GM18508 (cell line): ENCODE results near the gene KLF16.

Experiments used
- ATAC-seq: cut with Tn5 transposase; IDR thresholded peaks from one replicate; pipeline ENCODE4 v1.9.1; 2021; ENCODE audit warnings: moderate number of reproducible peaks; ENCODE audit not compliant: insufficient read depth, unreplicated experiment

KLF16 gene

GRCh38 chr19:1871630-1872029, 8.3 kb upstream of the KLF16 start:
- ATAC-seq, result no peak

DNA sequence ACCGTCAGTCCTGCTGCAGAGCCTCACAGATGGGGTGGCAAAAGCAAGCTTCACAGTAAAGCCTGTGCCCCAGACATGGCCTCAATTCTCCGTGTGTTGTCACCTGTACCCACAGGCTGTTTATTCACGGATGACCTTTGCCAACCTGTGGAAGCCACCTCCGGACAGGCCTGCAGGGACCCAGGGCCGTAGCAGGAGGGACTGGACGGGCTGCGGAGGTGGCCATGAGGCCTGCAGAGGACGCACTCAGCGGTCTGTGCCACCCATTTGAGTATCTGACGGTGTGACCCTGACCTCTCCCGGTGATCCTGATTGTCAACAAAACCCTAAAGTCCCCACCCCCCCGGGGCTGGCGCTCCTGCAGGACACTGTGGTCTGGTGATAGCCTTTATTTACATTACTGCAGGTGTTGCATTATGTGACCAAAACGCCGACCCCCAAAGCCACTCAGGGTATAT, 7.8 kb upstream of the KLF16 start:
- no peak for ATAC-seq

DNA sequence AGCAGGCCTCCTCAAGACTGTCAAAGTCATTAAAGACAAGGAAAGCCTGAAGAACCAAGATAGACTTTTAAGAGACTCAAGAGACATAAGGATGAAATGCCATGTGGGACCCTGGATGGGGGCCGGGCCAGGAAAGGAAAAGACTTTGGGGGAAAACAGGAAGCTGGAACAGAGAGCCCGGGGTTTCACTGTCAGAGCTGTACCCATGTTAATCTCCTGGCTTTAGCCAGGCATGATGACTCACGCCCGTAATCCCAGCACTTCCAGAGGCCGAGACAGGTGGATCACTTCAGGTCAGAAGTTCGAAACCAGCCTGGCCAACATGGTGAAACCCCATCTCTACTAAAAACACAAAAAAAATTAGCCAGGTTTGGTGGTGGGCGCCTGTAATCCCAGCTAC, 5.6 kb upstream of the KLF16 start:
- no peak for ATAC-seq

DNA sequence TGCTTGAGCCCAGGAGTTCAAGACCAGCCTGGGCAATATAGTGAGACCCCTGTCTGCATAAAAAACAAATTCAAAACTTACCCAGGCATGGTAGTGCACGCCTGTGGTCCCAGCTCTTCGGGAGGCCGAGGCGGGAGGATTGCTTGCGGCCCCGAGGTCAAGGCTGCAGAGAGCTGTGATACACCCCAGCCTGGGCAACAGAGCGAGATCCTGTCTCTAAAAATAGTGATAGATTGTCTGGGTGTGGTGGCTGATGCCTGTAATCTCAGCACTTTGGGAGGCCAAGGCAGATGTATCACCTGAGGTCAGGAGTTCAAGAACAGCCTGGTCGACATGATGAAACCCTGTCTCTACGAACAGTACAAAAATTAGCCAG, 4.0 kb upstream of the KLF16 start:
- no peak for ATAC-seq

GRCh38 chr19:1866693-1867348, 3.4 kb upstream of the KLF16 start:
- ATAC-seq, result no peak

GRCh38 chr19:1865172-1866010, 2.0 kb upstream of the KLF16 start:
- ATAC-seq, result no peak

DNA sequence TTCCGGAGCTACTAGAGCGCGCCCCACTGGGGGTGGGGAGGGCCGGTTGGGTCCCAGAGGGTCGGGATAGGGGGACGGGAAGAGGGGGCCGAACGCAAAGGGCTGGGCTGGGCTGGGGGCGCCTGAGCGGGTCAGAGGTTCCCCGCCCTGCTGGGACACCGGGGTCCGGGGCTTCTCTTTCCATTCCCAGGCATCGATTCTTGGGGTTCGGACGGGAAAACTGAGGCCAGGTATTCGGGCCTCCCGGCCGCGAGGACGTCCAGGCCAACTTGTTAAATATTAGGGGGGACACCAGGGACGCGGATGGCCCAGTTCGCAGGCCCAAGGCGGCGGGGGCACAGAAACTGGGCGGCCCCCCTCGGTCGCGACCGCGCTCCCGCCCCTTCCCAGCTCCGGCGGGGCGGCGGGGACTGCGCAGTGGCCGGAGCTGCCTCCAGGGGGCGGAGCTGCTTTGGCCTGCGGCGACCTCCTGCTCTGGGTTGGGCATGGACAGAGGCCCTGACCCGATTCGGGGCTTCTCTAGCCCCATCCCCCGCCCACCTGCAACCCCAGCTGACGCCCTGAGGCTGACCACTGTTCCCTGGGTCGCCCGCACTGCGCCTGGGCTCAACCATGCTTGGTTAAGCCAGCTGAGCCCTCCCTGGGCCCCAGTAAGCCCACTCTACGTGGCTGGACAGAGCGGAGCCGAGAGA, 1.2 kb upstream of the KLF16 start:
- no peak for ATAC-seq

DNA sequence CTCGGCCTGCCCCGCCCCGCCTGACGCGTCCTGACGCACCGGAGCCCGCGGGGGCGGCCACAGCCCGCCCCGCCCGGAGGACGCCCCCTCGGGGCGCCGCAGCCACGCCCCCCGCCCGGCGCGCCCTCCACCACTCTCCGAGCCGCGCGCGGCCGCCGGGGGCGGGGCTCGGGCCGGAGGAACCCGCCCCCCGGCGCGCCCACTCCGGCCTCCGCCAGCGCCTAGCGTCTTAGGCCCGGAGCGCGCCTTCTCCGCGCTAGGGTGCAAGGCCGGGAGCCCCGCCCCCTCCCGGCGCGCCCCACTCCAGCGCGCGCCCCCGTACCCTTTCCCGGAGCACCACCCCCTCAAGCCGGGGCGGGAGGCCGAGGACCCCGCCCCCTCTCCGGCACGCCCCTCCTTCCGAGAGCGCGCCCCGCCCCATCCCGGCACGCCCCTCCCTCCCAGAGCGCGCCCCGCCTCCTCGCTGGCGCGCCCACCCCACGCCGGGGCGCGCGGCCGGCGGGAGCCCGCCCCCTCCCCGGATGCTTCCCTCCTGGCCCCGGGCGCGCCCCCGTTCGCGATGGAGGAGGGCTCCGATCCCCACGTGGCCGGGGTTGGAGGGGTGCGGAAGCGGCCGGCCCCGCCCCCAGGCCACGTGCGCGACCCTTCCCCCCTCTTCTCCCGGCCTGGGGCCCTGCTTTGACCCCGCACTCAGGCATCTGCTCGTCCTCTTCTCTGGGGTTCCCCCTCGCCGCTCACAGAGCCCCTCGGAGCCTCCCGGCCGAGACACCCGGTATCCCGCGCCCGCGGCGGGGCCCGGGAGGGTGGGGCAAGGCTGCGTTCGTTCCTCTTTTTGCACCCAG, 480 bp upstream of the KLF16 start:
- ATAC-seq, result no peak

DNA sequence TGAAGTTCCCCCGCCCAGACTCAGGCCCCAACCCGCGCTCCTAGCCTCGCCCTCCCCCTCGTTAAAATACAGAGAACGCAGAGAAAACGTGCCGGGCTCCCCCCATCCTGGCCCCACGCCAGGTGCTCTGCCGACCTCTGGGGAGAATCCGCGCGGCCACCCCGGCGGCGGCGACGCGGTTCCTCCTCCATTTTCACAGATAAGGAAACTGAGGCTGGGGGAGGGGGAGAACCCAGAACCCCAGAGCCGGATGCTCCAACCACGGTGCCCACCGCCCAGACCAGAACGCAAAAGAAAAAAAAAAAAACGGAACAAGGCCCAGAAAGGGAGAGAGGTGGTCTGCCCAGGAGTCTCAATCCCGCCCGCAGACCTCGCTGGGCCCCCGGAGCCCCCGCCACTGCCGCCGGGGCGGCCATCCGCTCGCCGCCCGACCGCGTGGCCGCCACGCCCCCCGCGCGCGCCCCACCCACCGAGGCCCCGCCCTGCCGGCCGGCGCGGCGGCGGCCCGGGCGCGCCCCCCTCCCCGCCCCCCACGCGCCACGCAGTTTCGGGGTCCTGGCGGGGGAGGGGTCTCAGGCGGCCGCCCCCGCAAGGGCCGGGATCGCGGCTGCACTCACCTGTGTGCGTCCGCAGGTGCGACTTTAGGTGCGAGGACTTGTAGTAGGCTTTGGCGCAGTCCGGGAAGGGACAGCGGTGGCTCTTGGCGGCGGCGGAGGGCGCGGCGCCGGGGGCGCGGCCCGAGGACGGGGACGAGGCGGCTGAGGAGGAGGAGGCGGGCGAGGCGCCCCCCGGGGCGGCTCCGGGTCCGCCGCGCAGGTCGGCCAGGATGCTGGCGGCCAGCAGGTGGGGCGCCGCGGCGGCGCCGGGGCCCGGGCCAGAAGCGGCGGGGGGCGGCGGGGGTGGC, 703 bp downstream of the KLF16 start:
- ATAC-seq, result no peak

GRCh38 chr19:1862068-1862423, 1.3 kb downstream of the KLF16 start:
- ATAC-seq, result no peak

GRCh38 chr19:1861599-1862031, 1.8 kb downstream of the KLF16 start:
- no peak for ATAC-seq

DNA sequence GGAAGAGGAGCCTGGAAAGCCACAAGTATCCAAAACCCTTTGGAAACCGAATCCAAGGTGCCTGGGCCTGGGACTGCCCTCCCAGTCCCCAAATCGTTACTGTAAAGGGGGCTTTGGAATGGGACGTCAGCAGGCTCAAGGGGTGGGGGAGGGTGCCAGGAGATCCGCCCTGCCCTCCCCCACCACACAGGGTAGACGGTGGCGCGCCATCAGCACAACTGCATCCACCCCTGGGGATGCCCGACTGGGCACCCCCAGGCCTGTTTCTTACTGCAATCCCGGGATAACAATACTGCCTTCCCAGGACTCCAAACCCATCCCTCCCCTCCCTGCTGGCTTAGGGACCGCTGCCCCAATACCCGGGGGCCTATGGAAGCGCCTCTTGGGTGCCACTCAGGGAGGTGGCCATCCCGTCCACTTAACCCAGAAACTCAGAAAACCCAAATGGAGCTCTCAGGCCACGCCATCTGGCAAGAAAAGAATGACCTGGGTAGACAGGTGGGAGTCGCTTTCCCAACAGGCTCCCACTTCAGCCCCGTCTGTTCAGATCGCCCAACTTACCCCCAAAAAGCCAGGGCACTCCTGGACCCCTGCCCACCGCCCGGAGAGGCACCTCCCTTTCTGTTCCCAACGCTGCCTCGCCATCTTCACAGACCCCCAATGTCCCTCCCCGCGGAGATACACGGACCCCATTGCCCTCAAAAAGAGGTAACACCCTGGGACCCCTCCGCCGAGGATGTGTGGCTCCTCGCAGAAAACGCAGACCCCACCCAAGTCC, 2.4 kb downstream of the KLF16 start:
- ATAC-seq, result no peak

GRCh38 chr19:1860042-1860775, 3.2 kb downstream of the KLF16 start:
- ATAC-seq, result no peak

- ATAC-seq, result no peak
Measured at GRCh38 chr19:1859331-1859781, 4.0 kb downstream of the KLF16 start.

DNA sequence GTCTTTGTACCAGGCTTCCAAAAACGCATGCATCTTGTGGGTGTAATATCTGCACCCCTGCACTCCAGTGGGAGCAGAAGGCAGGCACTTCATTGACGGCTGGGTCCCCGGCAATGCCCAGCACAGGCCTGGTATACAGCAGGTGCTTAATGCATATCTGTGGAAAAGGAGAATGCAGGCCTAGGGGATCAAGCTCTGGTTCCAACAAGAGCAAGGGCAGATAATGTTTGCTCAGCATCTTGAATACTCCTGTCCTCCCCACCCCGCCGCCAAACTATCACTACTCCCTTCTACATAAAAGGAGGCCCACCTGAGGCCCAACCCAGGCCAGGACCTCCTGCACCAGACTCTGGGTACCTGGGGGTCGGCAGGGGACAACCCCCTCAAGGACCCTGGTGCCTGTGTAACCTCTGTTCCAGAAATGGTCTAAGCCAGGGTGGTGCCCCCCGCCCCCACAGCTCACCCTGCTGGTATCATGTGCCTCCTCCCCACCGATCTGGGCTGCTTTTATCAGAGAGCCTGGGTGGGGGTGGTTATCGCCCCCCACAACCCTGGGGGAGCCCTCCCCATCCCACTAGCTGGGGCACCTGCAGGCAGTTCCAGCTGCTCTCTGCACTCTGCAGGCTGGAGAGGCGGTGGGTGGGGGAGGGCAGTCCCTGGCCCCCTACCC, 4.8 kb downstream of the KLF16 start:
- ATAC-seq, result no peak

- no peak for ATAC-seq
Measured at GRCh38 chr19:1857648-1858326, 5.6 kb downstream of the KLF16 start.
